22Rv1 (cell line): Measurements from ENCODE around the gene MAP3K8.

Experiments
- H3K27ac ChIP-seq: fragments of 450-650 bp; 2 replicates; pipeline ENCODE4 v1.5.1; 2017
- CTCF ChIP-seq: fragments of 450-650 bp; IDR thresholded peaks from 2 replicates; pipeline ENCODE4 v1.5.1; 2017; ENCODE audit warnings: mild to moderate bottlenecking
- ZFX ChIP-seq: fragments of 450-650 bp; IDR thresholded peaks from 2 replicates; pipeline ENCODE4 v1.6.1; 2017; ENCODE audit warnings: antibody characterized with exemption, borderline replicate concordance

The MAP3K8 gene

GRCh38 chr10:30454744-30455510 lies 20.9 kb downstream of the MAP3K8 start:
- no peak overlapping the region for H3K27ac ChIP-seq

GRCh38 chr10:30455816-30456215 lies 21.8 kb downstream of the MAP3K8 start:
- TF ChIP-seq ZFX: no peak
- TF ChIP-seq CTCF: no peak
- no peak overlapping the region for H3K27ac ChIP-seq

More at GRCh38 chr10:30454744-30455510, 20.9 kb downstream of the MAP3K8 start:
- TF ChIP-seq ZFX (no peak), CTCF (no peak)

- H3K27ac ChIP-seq: no peak overlapping the region
- no peak for TF ChIP-seq CTCF
- TF ChIP-seq ZFX: no peak
Measured at GRCh38 chr10:30456266-30456665, 22.3 kb downstream of the MAP3K8 start.

GRCh38 chr10:30459283-30459682 lies 25.3 kb downstream of the MAP3K8 start:
- H3K27ac ChIP-seq: no peak overlapping the region
- TF ChIP-seq ZFX (no peak), CTCF (no peak)

GRCh38 chr10:30460121-30460520 lies 26.1 kb downstream of the MAP3K8 start:
- TF ChIP-seq ZFX: no peak
- TF ChIP-seq CTCF: no peak
- H3K27ac ChIP-seq: no peak overlapping the region

GRCh38 chr10:30462513-30462912 lies 28.5 kb downstream of the MAP3K8 start:
- no peak overlapping the region for H3K27ac ChIP-seq
- TF ChIP-seq CTCF: no peak
- no peak for TF ChIP-seq ZFX

- TF ChIP-seq CTCF (no peak), ZFX (no peak)
- no peak overlapping the region for H3K27ac ChIP-seq
Measured at GRCh38 chr10:30463944-30464451, 30.0 kb downstream of the MAP3K8 start.
